HEK293T (cell line): Measurements from ENCODE around the gene FAM237B.

Experiments used
- CTCF ChIA-PET: fragments of 350-600 bp; formaldehyde crosslinking; extraction: SDS; loops from one replicate; lab custom pipeline; 2021; ENCODE audit warnings: antibody characterized with exemption, inconsistent platforms; lab: Yijun Ruan, JAX
- POLR2A ChIA-PET: fragments of 350-600 bp; formaldehyde crosslinking; extraction: SDS; loops from one replicate; lab custom pipeline; 2020; ENCODE audit warnings: antibody characterized with exemption, inconsistent platforms; lab: Yijun Ruan, JAX
- DNase-seq: peaks from one replicate; pipeline ENCODE4 v3.0.0; 2012; ENCODE audit warnings: mixed read lengths; ENCODE audit errors: extremely low spot score
- ARNT ChIP-seq: fragments of 450-650 bp; IDR thresholded peaks from 2 replicates; pipeline ENCODE4 v1.6.1; 2017; ENCODE audit warnings: mild to moderate bottlenecking
- BHLHE40 ChIP-seq: fragments of 450-650 bp; IDR thresholded peaks from 2 replicates; pipeline ENCODE4 v1.6.1; 2016; ENCODE audit warnings: mild to moderate bottlenecking, moderate library complexity, borderline replicate concordance
- CTBP1 ChIP-seq: fragments of 450-650 bp; IDR thresholded peaks from 2 replicates; pipeline ENCODE4 v1.6.1; 2016; ENCODE audit warnings: borderline replicate concordance
- ELF4 ChIP-seq: fragments of 450-650 bp; IDR thresholded peaks from 2 replicates; pipeline ENCODE4 v1.6.1; 2017; ENCODE audit warnings: antibody characterized with exemption
- FOXA1 ChIP-seq: fragments of 450-650 bp; IDR thresholded peaks from 2 replicates; pipeline ENCODE4 v1.6.1; 2016; ENCODE audit warnings: mild to moderate bottlenecking
- FOXK2 ChIP-seq: fragments of 450-650 bp; IDR thresholded peaks from 2 replicates; pipeline ENCODE4 v1.6.1; 2016; ENCODE audit warnings: mild to moderate bottlenecking
- FOXM1 ChIP-seq: fragments of 450-650 bp; IDR thresholded peaks from 2 replicates; pipeline ENCODE4 v1.6.1; 2017; ENCODE audit warnings: mild to moderate bottlenecking, borderline replicate concordance
- HDGF ChIP-seq: fragments of 450-650 bp; IDR thresholded peaks from 2 replicates; pipeline ENCODE4 v1.6.1; 2017; ENCODE audit warnings: antibody characterized with exemption, borderline replicate concordance
- L3MBTL2 ChIP-seq: fragments of 450-650 bp; conservative IDR thresholded peaks from 2 replicates; pipeline ENCODE4 v1.6.1; 2016; ENCODE audit warnings: mild to moderate bottlenecking
- LEF1 ChIP-seq: fragments of 450-650 bp; IDR thresholded peaks from 2 replicates; pipeline ENCODE4 v1.6.1; 2017; ENCODE audit warnings: mild to moderate bottlenecking, borderline replicate concordance
- NFRKB ChIP-seq: fragments of 450-650 bp; IDR thresholded peaks from 2 replicates; pipeline ENCODE4 v1.6.1; 2016; ENCODE audit warnings: mild to moderate bottlenecking, moderate library complexity
- PKNOX1 ChIP-seq: fragments of 450-650 bp; IDR thresholded peaks from 2 replicates; pipeline ENCODE4 v1.6.1; 2016
- SP1 ChIP-seq: fragments of 450-650 bp; IDR thresholded peaks from 2 replicates; pipeline ENCODE4 v1.6.1; 2017
- SUZ12 ChIP-seq: fragments of 450-650 bp; IDR thresholded peaks from 2 replicates; pipeline ENCODE4 v1.6.1; 2016; ENCODE audit warnings: mild to moderate bottlenecking
- TARDBP ChIP-seq: fragments of 450-650 bp; IDR thresholded peaks from 2 replicates; pipeline ENCODE4 v1.6.1; 2016
- ZNF384 ChIP-seq: fragments of 450-650 bp; IDR thresholded peaks from 2 replicates; pipeline ENCODE4 v1.6.1; 2016

FAM237B gene

GRCh38 chr7:90267263-90267858 is 53.7 kb downstream of the FAM237B start:
- ChIA-PET CTCF (no interaction called here), POLR2A (no interaction called here)
- DNase-seq = no peak
- TF ChIP-seq SP1 (no peak), L3MBTL2 (no peak), SUZ12 (no peak), PKNOX1 (no peak), FOXM1 (no peak), BHLHE40 (no peak), LEF1 (no peak), ARNT (no peak), FOXA1 (no peak), CTBP1 (no peak), FOXK2 (no peak), ZNF384 (no peak), NFRKB (no peak), HDGF (no peak), ELF4 (no peak), TARDBP (no peak)

GRCh38 chr7:90266808-90267207 is 54.3 kb downstream of the FAM237B start:
- CTCF ChIA-PET = no interaction called here
- TF ChIP-seq HDGF (no peak), TARDBP (no peak), BHLHE40 (no peak), SP1 (no peak), ARNT (no peak), SUZ12 (no peak), FOXK2 (no peak), ELF4 (no peak), LEF1 (no peak)
- DNase-seq = no peak
- POLR2A ChIA-PET = no interaction called here
